Activated CD8-positive, alpha-beta memory T cell treated with anti-CD3 and anti-CD28 coated beads, Interleukin-2, amount 50 U/mL, for 48 hours (primary cell): ENCODE data around the gene CGREF1.

Experiments
- DNase-seq: peaks from one replicate; pipeline ENCODE4 v3.0.0-alpha.2; 2020

CGREF1 gene

GRCh38 chr2:27109083-27109482 is 9.8 kb downstream of the CGREF1 start:
- no peak for DNase-seq

DNA sequence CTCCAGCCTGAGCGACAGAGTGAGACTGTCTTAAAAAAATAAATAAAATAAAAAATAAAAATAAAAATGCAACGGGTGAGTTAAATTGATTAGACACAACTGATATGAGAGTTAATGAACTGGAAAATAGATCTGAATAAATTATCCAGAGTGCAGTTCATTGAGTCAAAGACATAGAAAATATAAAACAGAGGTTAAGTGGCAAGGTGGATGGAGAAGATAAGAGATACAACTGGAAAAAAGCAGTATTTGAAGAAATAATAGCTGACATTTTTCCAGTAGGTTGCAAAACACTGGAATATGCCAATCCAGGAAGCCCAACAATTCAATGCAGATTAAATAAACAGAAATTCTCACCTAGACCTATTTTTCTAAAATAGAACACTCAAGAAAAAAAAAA is 10.7 kb downstream of the CGREF1 start:
- DNase-seq = no peak

- DNase-seq = no peak
Measured at GRCh38 chr2:27105981-27106380, 12.9 kb downstream of the CGREF1 start.

- no peak for DNase-seq
Measured at GRCh38 chr2:27102329-27102728, 16.6 kb downstream of the CGREF1 start.

DNA sequence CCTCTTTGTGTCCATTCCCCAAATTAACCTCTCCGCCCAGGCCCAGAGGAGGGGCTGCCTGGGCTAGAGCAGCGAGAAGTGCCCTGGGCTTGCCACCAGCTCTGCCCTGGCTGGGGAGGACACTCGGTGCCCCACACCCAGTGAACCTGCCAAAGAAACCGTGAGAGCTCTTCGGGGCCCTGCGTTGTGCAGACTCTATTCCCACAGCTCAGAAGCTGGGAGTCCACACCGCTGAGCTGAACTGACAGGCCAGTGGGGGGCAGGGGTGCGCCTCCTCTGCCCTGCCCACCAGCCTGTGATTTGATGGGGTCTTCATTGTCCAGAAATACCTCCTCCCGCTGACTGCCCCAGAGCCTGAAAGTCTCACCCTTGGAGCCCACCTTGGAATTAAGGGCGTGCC is 18.9 kb downstream of the CGREF1 start:
- no peak for DNase-seq

GRCh38 chr2:27099334-27099955 is 19.5 kb downstream of the CGREF1 start:
- no peak for DNase-seq

- no peak for DNase-seq
Measured at GRCh38 chr2:27097341-27097740, 21.6 kb downstream of the CGREF1 start.

DNA sequence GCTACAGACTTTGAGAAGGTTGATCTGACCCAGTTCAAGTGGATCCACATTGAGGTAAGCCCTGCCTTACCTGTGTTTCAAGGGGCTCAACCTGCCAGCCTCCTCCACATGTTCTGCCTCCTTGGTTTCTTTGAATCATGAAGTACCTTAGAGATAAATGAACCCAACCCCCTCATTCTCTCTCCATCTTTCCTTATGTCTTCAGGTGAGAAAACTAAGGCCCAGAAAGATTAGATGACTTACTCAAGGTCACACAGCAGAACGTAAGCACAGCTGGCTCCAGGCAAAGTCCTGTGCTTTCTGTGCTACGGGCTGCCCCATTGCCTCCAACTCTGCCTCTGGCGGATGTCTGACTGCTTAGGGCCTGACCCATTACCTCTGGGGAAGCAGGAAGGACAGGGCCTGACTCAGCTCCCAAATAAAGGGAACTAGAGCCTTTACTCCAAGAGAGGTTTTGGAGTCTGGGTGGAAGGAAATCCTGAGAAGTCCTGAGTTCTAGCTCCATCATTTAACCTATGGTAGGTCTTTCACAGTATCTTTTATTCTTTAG is 22.1 kb downstream of the CGREF1 start:
- DNase-seq = no peak

- peak; percentile 71 for DNase-seq
Measured at GRCh38 chr2:27095745-27096651, 22.9 kb downstream of the CGREF1 start.

DNA sequence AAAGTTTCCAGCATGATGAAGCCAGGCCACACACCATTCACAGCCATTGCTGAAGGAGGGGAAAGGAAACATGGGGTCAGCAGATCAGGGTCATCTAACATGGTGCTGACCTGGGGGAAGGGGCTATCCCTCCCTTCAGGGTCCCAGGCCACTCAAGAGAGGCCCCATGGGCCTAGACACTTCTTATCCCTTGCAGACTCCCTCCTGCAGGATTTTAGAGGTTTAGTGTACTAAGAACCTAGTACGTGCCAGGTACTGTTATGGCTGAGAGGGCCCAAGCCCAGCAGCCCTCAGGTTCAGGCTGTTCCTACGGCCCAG is 23.5 kb downstream of the CGREF1 start:
- DNase-seq = no peak

- no peak for DNase-seq
Measured at GRCh38 chr2:27094353-27094984, 24.5 kb downstream of the CGREF1 start.

- no peak for DNase-seq
Measured at GRCh38 chr2:27093430-27094352, 25.2 kb downstream of the CGREF1 start.

DNA sequence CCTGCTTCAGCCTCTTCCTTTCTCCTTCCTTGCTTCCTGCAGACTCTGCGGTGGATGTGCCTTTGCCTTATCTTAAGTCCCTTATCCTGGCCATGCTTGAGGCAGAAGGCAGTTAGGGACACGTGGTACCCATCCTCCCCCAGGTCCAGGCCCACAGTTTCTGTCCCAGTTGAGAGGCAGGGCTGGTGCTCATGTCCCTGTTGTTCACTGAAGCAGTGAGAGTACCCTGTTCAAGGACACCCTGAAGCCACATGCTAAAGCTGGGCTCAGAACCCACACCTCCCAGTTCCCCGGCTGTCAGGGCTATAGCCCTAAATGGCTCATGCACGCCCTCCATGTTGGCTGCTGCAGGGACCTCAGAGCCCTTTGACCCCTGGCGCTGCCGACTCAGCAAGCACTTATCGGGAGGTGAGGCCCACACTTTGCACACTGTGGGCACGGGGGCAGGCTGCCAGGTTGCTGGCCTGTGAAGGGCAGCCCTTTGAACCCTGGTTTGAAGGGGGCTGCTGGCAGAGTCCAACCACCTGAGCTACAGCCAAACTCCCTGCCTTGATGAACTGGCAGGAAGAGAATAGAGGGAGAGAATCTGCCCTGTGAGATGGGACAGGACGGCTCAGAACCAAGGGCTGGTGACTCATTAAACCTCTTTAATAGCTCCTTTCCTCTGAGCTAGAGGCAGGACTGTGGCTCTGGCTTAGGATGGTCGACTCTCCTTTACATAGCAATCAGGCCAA is 26.1 kb downstream of the CGREF1 start:
- no peak for DNase-seq

- no peak for DNase-seq
Measured at GRCh38 chr2:27091746-27092695, 26.9 kb downstream of the CGREF1 start.

GRCh38 chr2:27089111-27089954 is 29.6 kb downstream of the CGREF1 start:
- DNase-seq = no peak

GRCh38 chr2:27088634-27089033 is 30.3 kb downstream of the CGREF1 start:
- no peak for DNase-seq

- DNase-seq = no peak
Measured at GRCh38 chr2:27087823-27088410, 31.0 kb downstream of the CGREF1 start.

DNA sequence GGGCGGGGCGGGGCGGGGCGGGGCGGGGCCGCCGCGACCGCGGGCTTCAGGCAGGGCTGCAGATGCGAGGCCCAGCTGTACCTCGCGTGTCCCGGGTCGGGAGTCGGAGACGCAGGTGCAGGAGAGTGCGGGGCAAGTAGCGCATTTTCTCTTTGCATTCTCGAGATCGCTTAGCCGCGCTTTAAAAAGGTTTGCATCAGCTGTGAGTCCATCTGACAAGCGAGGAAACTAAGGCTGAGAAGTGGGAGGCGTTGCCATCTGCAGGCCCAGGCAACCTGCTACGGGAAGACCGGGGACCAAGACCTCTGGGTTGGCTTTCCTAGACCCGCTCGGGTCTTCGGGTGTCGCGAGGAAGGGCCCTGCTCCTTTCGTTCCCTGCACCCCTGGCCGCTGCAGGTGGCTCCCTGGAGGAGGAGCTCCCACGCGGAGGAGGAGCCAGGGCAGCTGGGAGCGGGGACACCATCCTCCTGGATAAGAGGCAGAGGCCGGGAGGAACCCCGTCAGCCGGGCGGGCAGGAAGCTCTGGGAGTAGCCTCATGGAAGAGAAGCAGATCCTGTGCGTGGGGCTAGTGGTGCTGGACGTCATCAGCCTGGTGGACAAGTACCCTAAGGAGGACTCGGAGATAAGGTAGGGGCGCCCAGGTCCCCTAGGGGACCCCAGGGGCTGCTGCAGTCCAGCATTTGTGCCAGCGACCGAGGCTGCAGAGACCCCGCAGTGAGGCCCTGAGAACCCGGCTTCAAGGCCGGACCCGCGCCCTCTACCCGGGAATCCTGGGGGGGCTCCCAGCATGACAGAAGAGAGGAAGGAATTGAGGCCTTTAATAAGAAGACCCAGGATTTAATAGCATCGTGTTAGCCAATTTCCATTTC is 32.0 kb downstream of the CGREF1 start, which contains the start of gene KHK:
Gene KHK, plus strand, starts transcription at position 49 of the 870 bp plus-strand sequence. Its CDS starts 488 bp downstream, at position 537.
- peak; percentile 66 for DNase-seq
